Activated CD8-positive, alpha-beta T cell treated with anti-CD3 and anti-CD28 coated beads for 36 hours (primary cell): Measurements from ENCODE around the gene BCL7A. TPM values are rescaled to one million over a fixed set of nuclear protein-coding genes. Genes with fewer than 3 reads are reported as not detected.

Source experiments
- ATAC-seq: fragments of 200-7000 bp; cut with Tn5 transposase; one replicate; pipeline ENCODE4 v1.10.0; 2021; ENCODE audit warnings: mild to moderate bottlenecking, moderate library complexity
- CTCF ChIA-PET: fragments of 350-600 bp; sonication (Branson Sonifier 250); formaldehyde crosslinking; loops from one replicate; lab custom pipeline; 2021; ENCODE audit warnings: antibody characterized with exemption; lab: Charles Lee
- POLR2A ChIA-PET: fragments of 350-600 bp; sonication (Branson Sonifier 250); formaldehyde crosslinking; loops from one replicate; lab custom pipeline; 2021; ENCODE audit warnings: antibody characterized with exemption; lab: Charles Lee
- DNase-seq: peaks from one replicate; pipeline ENCODE4 v3.0.0-alpha.2; 2020
- H3K27ac Mint-ChIP-seq: one replicate; pipeline ENCODE4 v1.8.0; 2021; ENCODE audit warnings: mild to moderate bottlenecking, mixed read lengths
- H3K27me3 Mint-ChIP-seq: one replicate; pipeline ENCODE4 v1.8.0; 2021; ENCODE audit warnings: mixed read lengths
- H3K36me3 Mint-ChIP-seq: one replicate; pipeline ENCODE4 v1.8.0; 2021; ENCODE audit warnings: low read depth, mixed read lengths
- H3K4me1 Mint-ChIP-seq: one replicate; pipeline ENCODE4 v1.8.0; 2021; ENCODE audit warnings: low read depth, mixed read lengths
- H3K4me3 Mint-ChIP-seq: one replicate; pipeline ENCODE4 v1.8.0; 2021; ENCODE audit warnings: mild to moderate bottlenecking, moderate library complexity, mixed read lengths
- H3K9me3 Mint-ChIP-seq: one replicate; pipeline ENCODE4 v1.8.0; 2021; ENCODE audit warnings: mixed read lengths
- CTCF ChIP-seq: fragments of 200-600 bp; IDR thresholded peaks from one replicate; pipeline ENCODE4 v1.8.0; 2022; ENCODE audit warnings: antibody characterized with exemption, mild to moderate bottlenecking
- intact Hi-C: fragments of 100-400 bp; cut with micrococcal nuclease; formaldehyde crosslinking; loops from one replicate; pipeline ENCODE4 v1.10.0; 2022
- total RNA-seq, 2 experiments: library from RNA; stranded (reverse); gene quantifications; one replicate each; pipeline ENCODE4 v1.2.3, GENCODE V29; 2021

BCL7A gene
- total RNA-seq, 2 experiments from 2014 or later = 6.7 to 7.3 TPM

- H3K27ac Mint-ChIP-seq = no peak overlapping the region
- CTCF ChIA-PET = interaction anchor here (3.4 to 4.4 kb wide), 2 partner anchors 66 to 134 kb away, joined by 27 to 103 read pairs; no protein-coding TSS in a partner anchor
- H3K27me3 Mint-ChIP-seq = no peaks in the 10 kb centered on the region
- no peak overlapping the region for H3K4me3 Mint-ChIP-seq
- ATAC-seq = no peak
- intact Hi-C loops = loop anchor here (10.0 kb wide), 1 partner anchor 138 kb away; no protein-coding TSS in a partner anchor
- peaks cover 2% of the 10 kb centered on the region for H3K36me3 Mint-ChIP-seq
- DNase-seq = no peak
- H3K9me3 Mint-ChIP-seq = no peaks in the 10 kb centered on the region
- H3K4me1 Mint-ChIP-seq = peaks cover 4% of the 10 kb centered on the region
- POLR2A ChIA-PET = no interaction called here
- TF ChIP-seq CTCF = no peak
These were observed 35.5 kb downstream of the BCL7A start for GRCh38 chr12:122057007-122057735.

- Mint-ChIP-seq H3K4me1 (peaks cover 4% of the 10 kb centered on the region), H3K4me3 (no peak overlapping the region), H3K27me3 (no peaks in the 10 kb centered on the region), H3K9me3 (no peaks in the 10 kb centered on the region), H3K27ac (no peak overlapping the region), H3K36me3 (peaks cover 2% of the 10 kb centered on the region)
- CTCF ChIA-PET = no interaction called here
- TF ChIP-seq CTCF = no peak
- DNase-seq (no peak), ATAC-seq (no peak)
- POLR2A ChIA-PET = interaction anchor here (0.7 kb wide), 1 partner anchor 157 kb away, joined by 4 read pairs; no protein-coding TSS in a partner anchor
- intact Hi-C loops = loop anchor here (10.0 kb wide), 1 partner anchor 137 kb away; no protein-coding TSS in a partner anchor
These were observed 36.1 kb downstream of the BCL7A start for GRCh38 chr12:122057769-122058168.

GRCh38 chr12:122058549-122059149 lies 37.0 kb downstream of the BCL7A start:
- no peak for DNase-seq
- ATAC-seq = no peak
- H3K9me3 Mint-ChIP-seq = no peaks in the 10 kb centered on the region
- intact Hi-C loops = loop anchor here (10.0 kb wide), 1 partner anchor 136 kb away; no protein-coding TSS in a partner anchor
- no peak overlapping the region for H3K27ac Mint-ChIP-seq
- POLR2A ChIA-PET = interaction anchor here (0.7 kb wide), 1 partner anchor 158 kb away, joined by 4 read pairs; no protein-coding TSS in a partner anchor
- CTCF ChIA-PET = no interaction called here
- H3K4me1 Mint-ChIP-seq = peaks cover 9% of the 10 kb centered on the region
- H3K27me3 Mint-ChIP-seq = no peaks in the 10 kb centered on the region
- no peak for TF ChIP-seq CTCF
- peaks cover 2% of the 10 kb centered on the region for H3K36me3 Mint-ChIP-seq
- no peak overlapping the region for H3K4me3 Mint-ChIP-seq

- CTCF ChIA-PET = interaction anchor here (0.7 to 1.0 kb wide), 2 partner anchors 19 to 64 kb away, joined by 3 read pairs; partner anchors contain the start of gene MLXIP
- Mint-ChIP-seq H3K9me3 (no peaks in the 10 kb centered on the region), H3K4me1 (peaks cover 10% of the 10 kb centered on the region), H3K27ac (no peak overlapping the region), H3K36me3 (peaks cover 2% of the 10 kb centered on the region), H3K27me3 (no peaks in the 10 kb centered on the region), H3K4me3 (no peak overlapping the region)
- POLR2A ChIA-PET = interaction anchor here (0.6 kb wide), 1 partner anchor 107 kb away, joined by 3 read pairs; no protein-coding TSS in a partner anchor
- TF ChIP-seq CTCF = no peak
- intact Hi-C loops = loop anchor here (10.0 kb wide), 1 partner anchor 135 kb away; no protein-coding TSS in a partner anchor
- DNase-seq (no peak), ATAC-seq (no peak)
These were observed 37.7 kb downstream of the BCL7A start for GRCh38 chr12:122059203-122059960.
